GM12864 (cell line): ENCODE data around the gene APOL1.
"Not testable (repeated sequence)": the region's sequence is repeated elsewhere in the genome, so short reads cannot be mapped to it uniquely, and the experiment has no call there.

ENCODE experiments used
- DNase-seq: peaks from one replicate; pipeline ENCODE4 v3.0.0-alpha.2; 2011; ENCODE audit warnings: low read depth
- H3K4me3 ChIP-seq: 2 replicates; pipeline ENCODE4 v1.5.1; 2011; ENCODE audit warnings: mild to moderate bottlenecking, low read depth, low read length, control low read depth
- CTCF ChIP-seq: IDR thresholded peaks from 2 replicates; pipeline ENCODE4 v1.5.1; 2011; ENCODE audit warnings: low read depth, mild to moderate bottlenecking, moderate library complexity, low read length, control low read depth, inconsistent platforms; ENCODE audit errors: missing control alignments

Gene APOL1

GRCh38 chr22:36225333-36225922 is 27.5 kb upstream of the APOL1 start:
- no peak for TF ChIP-seq CTCF
- no peak for DNase-seq
- H3K4me3 ChIP-seq, result no peak overlapping the region

DNA sequence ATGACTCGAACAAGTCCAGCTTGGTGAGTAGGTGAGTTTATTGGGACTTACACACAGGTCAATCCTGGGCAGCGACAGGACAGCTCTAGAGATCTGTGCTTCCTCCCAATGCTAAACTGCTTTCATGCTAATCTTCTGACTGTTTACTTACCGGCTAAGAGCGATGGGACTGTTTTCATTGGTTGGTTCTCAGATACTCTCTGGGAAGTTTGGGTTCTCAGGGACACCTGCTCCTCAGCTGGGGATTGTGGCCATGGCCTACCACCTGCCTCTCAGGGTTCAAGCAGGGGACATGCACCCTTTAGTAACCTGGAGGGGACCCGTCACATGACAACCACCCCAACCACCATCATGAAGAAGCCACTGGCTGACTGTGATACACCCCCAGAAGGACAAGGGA is 26.7 kb upstream of the APOL1 start:
- no peak overlapping the region for H3K4me3 ChIP-seq
- DNase-seq, result no peak
- TF ChIP-seq CTCF, result no peak

DNA sequence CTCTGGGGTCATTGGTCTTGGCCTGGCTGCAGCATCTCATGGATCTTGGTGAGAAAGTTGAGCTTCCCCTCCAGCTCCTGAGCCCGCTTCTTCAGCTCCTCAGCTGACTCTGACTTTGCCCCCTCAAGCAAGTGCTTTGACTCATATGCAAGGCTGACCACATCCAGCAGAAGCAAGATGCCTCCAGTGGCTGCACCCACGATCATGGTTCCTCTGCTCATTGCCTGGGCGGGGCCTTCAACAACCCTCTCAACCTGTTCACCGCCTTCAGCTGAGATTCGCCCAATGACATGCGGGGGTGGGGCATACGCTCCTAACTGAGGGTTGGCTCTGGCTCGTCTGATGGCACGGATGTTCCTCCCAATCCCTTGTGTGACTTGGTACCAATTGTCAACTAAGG is 25.5 kb upstream of the APOL1 start:
- no peak overlapping the region for H3K4me3 ChIP-seq
- TF ChIP-seq CTCF, result no peak
- DNase-seq, result no peak

DNA sequence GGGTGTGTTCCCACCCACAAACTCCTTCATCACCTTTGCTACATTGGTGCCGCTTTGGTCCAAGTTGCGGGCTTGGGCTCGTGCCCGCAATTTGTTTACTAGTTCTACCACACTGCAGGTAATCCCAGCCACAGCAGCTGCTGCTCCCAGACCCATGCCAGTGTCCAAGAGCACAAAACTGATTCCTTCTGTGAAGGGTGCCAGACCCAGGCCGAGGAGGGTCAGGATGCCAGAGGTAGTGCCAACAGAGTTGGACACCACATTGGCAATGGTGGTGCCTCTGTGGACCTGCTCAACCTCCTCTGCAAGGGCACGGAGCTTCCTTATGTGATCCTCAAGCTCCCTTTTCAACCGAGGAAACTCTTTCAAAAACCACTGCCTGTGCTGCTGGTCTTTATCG is 25.1 kb upstream of the APOL1 start:
- no peak overlapping the region for H3K4me3 ChIP-seq
- no peak for DNase-seq
- TF ChIP-seq CTCF, result no peak

GRCh38 chr22:36228369-36228768 is 24.6 kb upstream of the APOL1 start:
- DNase-seq, H3K4me3 ChIP-seq: not testable (repeated sequence)

GRCh38 chr22:36228944-36229343 is 24.0 kb upstream of the APOL1 start:
- no peak overlapping the region for H3K4me3 ChIP-seq
- no peak for DNase-seq
- no peak for TF ChIP-seq CTCF

- not testable (repeated sequence) for H3K4me3 ChIP-seq, DNase-seq
Measured at GRCh38 chr22:36229649-36230048, 23.3 kb upstream of the APOL1 start.

DNA sequence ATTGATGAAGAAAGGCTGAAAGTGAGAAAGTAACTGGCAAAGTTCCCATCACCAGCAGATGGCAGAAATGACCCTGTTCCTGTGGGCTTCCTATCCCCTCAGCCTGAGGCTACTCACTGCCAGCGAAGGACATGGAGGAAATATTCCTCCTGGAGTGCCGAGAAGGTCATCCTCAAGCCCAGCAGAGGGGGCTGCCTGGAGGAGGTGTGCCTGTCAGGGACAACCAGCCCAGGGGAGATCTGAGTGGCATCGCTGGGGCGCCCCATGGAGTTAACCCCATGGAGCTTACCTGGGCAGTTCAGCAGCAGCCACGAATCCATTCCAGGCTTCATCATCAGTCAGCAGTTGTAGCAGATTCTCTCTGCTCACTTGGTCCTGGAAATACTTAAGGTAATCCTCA is 21.9 kb upstream of the APOL1 start:
- H3K4me3 ChIP-seq, DNase-seq: not testable (repeated sequence)
